Right cardiac atrium (tissue), 5 donors: ENCODE data around the gene COL16A1. TPM values are rescaled to one million over a fixed set of nuclear protein-coding genes. Genes with fewer than 3 reads are reported as not detected.
"Not testable (repeated sequence)": the region's sequence is repeated elsewhere in the genome, so short reads cannot be mapped to it uniquely, and the experiment has no call there.

ENCODE experiments used
- ATAC-seq, 2 donors: fragments of 200-7000 bp; cut with Tn5 transposase; one replicate each; pipeline versions ENCODE4 v1.8.0 to v1.9.1; 2020; ENCODE audit warnings: moderate library complexity in 2 of 2, mild to moderate bottlenecking in 1 of 2
- DNase-seq, 3 donors: peaks; one replicate each; pipeline ENCODE4 v3.0.0-alpha.2; 2020
- H3K27ac ChIP-seq: one replicate; pipeline ENCODE4 v1.5.1; 2013; ENCODE audit warnings: mild to moderate bottlenecking, low read length, control low read depth, moderate library complexity
- H3K27me3 ChIP-seq: one replicate; pipeline ENCODE4 v1.6.1; 2013; ENCODE audit not compliant: control insufficient read depth, insufficient read depth
- H3K4me1 ChIP-seq: one replicate; pipeline ENCODE4 v1.6.1; 2013; ENCODE audit warnings: low read length; ENCODE audit not compliant: control insufficient read depth, insufficient read depth
- H3K4me3 ChIP-seq: one replicate; pipeline ENCODE4 v1.5.1; 2013; ENCODE audit warnings: low read length, control low read depth
- H3K9me3 ChIP-seq: one replicate; pipeline ENCODE4 v1.6.1; 2013; ENCODE audit warnings: low read length; ENCODE audit not compliant: control insufficient read depth
- WGBS: extraction: QIAGEN DNeasy Blood & Tissue Kit; methylation state at CpG from one replicate; pipeline ENCODE4 v1.1.7; 2013; 5-methylcytosine and 5-hydroxymethylcytosine counted together
- intact Hi-C, 4 donors: fragments of 100-400 bp; cut with DNase I; formaldehyde crosslinking; loops; one replicate each; pipeline versions ENCODE4 v1.11.0 to v1.14.0; 2022 to 2023
- polyA plus RNA-seq: library from polyadenylated mRNA; stranded (reverse); fragments of 200-250 nt; gene quantifications from one replicate; pipeline ENCODE4 v1.2.3, GENCODE V29; 2013
- total RNA-seq, 4 donors: library from RNA; stranded (reverse); fragmentation: NEBNext Ultra II Directional; extraction: Animal tissue kit (Norgen Biotek cat#: 25700); gene quantifications; one replicate each; pipeline ENCODE4 v1.2.1, GENCODE V29; 2021
- donor health status: healthy with polysubstance abuse.
- donor health status: DM: no; HTN: yes; CAD: no.
- donor health status: DM: no; HTN: no; CAD: no.
- donor health status: DM: no; HTN: yes; CAD: no; lungs with severe emphysema.
- donor health status: DM: yes; HTN: yes; CAD: no.

The COL16A1 gene
- total and polyA plus RNA-seq, 5 donors, result 37.4 to 50.5 (median 50.3) TPM

DNA sequence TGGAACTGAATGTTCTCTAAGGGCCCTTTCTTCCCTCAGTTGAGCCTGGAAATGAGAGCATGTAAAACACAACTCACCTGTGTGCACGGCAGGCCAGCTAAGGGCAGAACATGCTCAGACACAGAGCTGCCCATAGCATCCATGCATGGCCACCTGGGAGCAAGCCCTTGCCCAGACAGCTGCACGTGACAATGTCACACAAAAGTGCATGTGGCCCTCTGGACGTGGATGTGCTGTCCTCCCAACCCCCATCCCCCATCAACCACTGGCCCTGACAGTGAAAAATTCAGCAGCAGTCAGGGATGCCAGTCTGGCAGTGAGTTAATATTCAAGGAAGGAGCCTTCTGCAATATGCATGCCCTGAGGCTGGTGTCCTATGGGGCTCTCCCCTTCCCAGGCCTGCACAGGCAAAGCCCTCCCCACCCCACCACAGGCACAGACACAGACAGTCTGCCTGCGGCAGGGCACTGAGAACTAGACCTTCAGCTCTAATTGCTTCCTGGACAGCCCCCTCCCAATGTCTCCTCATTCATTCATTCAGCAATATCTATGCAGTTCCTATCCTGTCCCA, 14.6 kb upstream of the COL16A1 start:
- no peaks in the 10 kb centered on the region for H3K27me3 ChIP-seq
- WGBS, result 76% methylated on average over 4 of the region's 4 CpGs
- peaks cover 3% of the 10 kb centered on the region for H3K4me1 ChIP-seq
- H3K4me3 ChIP-seq, result no peak overlapping the region
- no peak for DNase-seq
- H3K27ac ChIP-seq, result no peak overlapping the region
- intact Hi-C loops, result loop anchor here in 3 of 4 donors (5.0 to 10.0 kb wide), 3 partner anchors 54 to 66 kb away; no protein-coding TSS in a partner anchor
- ATAC-seq, result no peak
- no peaks in the 10 kb centered on the region for H3K9me3 ChIP-seq

DNA sequence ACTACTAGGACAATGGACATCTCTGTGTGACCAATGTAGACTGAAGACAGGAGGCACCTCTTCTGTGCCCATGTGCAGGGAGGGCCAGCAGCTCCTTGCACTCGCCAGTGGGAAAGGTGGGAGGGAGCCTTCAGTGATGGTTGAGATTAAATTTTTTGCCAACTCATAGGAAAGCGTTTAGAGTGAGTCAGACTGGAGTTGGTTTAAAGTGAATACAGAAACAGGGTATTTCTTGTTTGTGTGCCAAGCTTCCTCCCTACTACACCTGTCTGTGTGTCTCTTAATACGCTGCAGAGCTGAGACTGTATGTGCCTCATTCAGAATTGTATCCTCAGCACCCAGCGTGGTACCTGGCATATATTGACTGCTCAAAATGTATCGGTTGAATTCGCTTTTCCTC, 13.5 kb upstream of the COL16A1 start:
- no peak for ATAC-seq
- Histone ChIP-seq H3K27me3 (no peaks in the 10 kb centered on the region), H3K9me3 (no peaks in the 10 kb centered on the region), H3K4me1 (peaks cover 4% of the 10 kb centered on the region), H3K4me3 (no peak overlapping the region), H3K27ac (no peak overlapping the region)
- 78% methylated on average over 6 of the region's 6 CpGs for WGBS
- intact Hi-C loops, result loop anchor here in 3 of 4 donors (5.0 to 10.0 kb wide), 3 partner anchors 53 to 67 kb away; no protein-coding TSS in a partner anchor
- DNase-seq, result no peak

DNA sequence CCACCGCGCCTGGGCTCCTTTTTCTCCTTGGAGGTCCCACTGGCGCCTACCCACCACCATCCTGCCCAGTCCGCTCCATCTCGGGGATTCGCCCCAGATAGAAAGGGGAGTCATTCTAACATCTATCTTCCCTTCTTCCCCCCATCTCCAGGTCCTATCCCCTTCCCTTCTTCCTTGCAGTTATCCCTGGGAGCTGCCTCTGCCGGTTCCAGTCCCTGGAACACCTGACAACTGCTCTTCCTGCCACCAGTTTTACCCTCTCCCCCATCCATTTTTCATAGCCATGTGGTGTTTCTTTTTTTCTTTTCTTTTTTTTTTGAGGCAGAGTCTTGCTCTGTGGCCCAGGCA, 12.0 kb upstream of the COL16A1 start:
- H3K4me3 ChIP-seq, result no peak overlapping the region
- WGBS, result 7% methylated on average over 7 of the region's 7 CpGs
- ATAC-seq (no peak), DNase-seq (no peak)
- no peaks in the 10 kb centered on the region for H3K27me3 ChIP-seq
- intact Hi-C loops, result loop anchor here in 3 of 4 donors (5.0 to 10.0 kb wide), 3 partner anchors 51 to 69 kb away; no protein-coding TSS in a partner anchor
- peaks cover 8% of the 10 kb centered on the region for H3K4me1 ChIP-seq
- no peaks in the 10 kb centered on the region for H3K9me3 ChIP-seq
- peak overlapping the region; percentile 97 for H3K27ac ChIP-seq

DNA sequence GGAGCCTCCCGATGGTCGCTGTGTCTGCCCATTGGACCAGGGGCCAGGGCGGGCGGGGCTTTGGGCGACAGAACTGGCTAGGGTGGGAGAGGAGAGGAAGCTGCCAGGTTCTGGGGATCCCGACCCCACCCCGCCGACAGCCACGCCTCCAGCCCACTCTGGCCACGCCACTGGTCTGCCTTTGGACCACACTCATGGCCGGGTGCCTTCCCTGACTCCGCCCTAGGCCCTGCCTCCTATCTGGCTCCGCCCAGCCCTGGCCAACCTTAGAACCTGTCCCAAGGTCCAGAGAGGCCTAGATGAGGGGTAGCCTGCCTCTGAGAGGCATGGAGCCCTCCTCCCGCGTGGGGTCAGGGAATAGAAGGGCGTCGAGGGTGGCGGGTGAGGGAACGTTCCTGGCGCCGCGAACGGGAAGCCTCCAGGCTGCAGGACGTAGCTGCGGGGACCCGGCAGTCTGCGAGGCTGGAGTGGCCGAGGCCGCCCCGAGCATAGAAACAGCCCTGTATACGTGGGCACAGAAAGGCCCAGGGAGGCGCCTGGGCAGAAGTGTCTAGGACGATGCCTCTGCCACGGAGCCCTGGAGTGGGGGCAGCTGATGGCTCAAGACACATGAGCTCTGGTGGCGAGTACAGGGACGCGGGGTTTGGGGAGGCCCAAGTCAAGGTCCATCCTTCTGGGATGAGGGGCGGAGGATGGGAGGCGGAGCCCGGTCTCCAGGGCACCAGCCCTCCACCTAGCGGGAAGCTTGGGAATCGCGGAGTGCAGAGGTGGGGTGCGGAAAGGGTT, 11.5 kb upstream of the COL16A1 start:
- no peaks in the 10 kb centered on the region for H3K9me3 ChIP-seq
- peak overlapping the region; percentile 97 for H3K27ac ChIP-seq
- intact Hi-C loops, result loop anchor here in 3 of 4 donors (5.0 to 10.0 kb wide), 3 partner anchors 50 to 70 kb away; no protein-coding TSS in a partner anchor
- H3K4me1 ChIP-seq, result peaks cover 8% of the 10 kb centered on the region
- ATAC-seq, result peak; percentile 96 to 97
- WGBS, result 1% methylated on average over 44 of the region's 44 CpGs
- peak; percentile 97 to 99 (median 99) for DNase-seq
- peak overlapping the region; percentile 41 for H3K4me3 ChIP-seq
- H3K27me3 ChIP-seq, result no peaks in the 10 kb centered on the region

- intact Hi-C loops, result loop anchor here in 3 of 4 donors (5.0 to 10.0 kb wide), 3 partner anchors 50 to 70 kb away; no protein-coding TSS in a partner anchor
- Histone ChIP-seq H3K27ac (peak overlapping the region; percentile 97), H3K9me3 (no peaks in the 10 kb centered on the region), H3K4me3 (peak overlapping the region; percentile 24), H3K27me3 (no peaks in the 10 kb centered on the region), H3K4me1 (peaks cover 8% of the 10 kb centered on the region)
- DNase-seq (peak; percentile 85 to 92 (median 91)), ATAC-seq (peak; percentile 54 to 61)
- under 1% methylated on average over 39 of the region's 39 CpGs for WGBS
Measured at GRCh38 chr1:31714442-31715086, 10.7 kb upstream of the COL16A1 start.

DNA sequence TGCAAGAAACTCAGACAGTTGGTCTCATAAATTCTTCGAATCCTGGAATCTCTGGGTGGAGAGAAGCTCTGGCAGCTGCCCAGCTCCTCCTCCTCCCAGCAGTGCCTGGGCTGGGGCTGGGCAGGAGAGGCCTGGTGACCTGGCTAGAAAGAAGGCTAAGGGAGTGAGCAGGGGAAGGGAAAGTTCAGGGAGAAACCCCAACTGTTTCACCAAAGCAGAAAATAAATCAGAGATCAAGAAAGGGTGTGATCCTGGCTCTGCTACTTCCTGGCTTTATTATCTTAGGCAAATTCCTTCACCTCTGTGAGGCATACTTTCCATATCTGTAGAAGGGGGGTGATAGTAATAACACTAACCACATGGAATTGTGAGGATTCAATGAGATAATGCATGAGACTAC, 8.8 kb upstream of the COL16A1 start:
- DNase-seq (peak; percentile 76 to 91 (median 87)), ATAC-seq (peak in 1 of 2 donors; percentile 50)
- H3K27me3 ChIP-seq, result no peaks in the 10 kb centered on the region
- intact Hi-C loops, result loop anchor here in 2 of 4 donors (10.0 kb wide), 2 partner anchors 48 to 72 kb away; no protein-coding TSS in a partner anchor
- no peaks in the 10 kb centered on the region for H3K9me3 ChIP-seq
- no peak overlapping the region for H3K4me3 ChIP-seq
- H3K27ac ChIP-seq, result peak overlapping the region; percentile 56
- peaks cover 8% of the 10 kb centered on the region for H3K4me1 ChIP-seq
- WGBS, result 21% methylated on average over 1 of the region's 1 CpG

DNA sequence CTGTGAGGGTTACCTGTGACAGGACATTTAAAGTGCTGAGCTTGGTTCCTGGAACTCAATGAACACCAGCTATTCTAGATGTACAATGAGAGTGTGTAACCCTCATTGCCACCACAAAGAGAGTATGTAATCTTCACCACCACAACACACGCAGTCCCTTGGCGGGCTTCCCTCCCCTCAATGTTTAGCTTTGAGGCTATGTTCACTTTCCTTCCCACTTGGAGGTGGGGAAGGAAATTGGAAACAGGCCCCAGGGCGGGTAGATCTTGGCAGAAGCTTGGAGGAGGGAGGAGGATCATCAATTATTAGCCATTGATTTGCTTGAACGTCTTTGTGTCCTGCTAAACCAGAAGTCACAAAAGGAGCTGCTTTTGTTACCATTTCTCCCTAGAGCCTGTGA, 8.3 kb upstream of the COL16A1 start:
- Histone ChIP-seq H3K27ac (peak overlapping the region; percentile 56), H3K9me3 (no peaks in the 10 kb centered on the region), H3K4me1 (peaks cover 8% of the 10 kb centered on the region), H3K4me3 (no peak overlapping the region), H3K27me3 (no peaks in the 10 kb centered on the region)
- WGBS, result 40% methylated on average over 4 of the region's 4 CpGs
- ATAC-seq (no peak), DNase-seq (peak in 1 of 3 donors; percentile 47)
- intact Hi-C loops, result loop anchor here in 2 of 4 donors (10.0 kb wide), 2 partner anchors 47 to 73 kb away; no protein-coding TSS in a partner anchor

DNA sequence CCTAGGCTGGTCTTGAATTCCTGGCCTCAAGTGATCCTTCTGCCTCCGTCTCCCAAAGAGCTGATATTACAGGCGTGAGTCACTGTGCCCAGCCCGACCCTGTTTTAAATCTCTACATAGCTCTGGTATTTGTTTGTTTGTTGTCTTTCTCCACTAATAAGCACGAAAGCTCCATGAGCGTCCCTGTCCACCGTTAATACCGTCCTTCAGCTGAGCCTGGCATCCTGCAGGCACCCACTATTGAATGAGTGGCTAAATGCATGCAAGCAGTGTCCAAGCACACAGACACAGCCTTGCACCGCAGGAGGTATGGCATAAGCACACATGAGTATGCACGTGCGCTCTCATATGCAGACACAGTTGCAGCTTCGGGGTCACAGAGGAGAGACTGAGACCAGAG, 4.5 kb upstream of the COL16A1 start:
- no peak overlapping the region for H3K27ac ChIP-seq
- H3K4me1 ChIP-seq, result peaks cover 5% of the 10 kb centered on the region
- intact Hi-C loops, result loop anchor here in 2 of 4 donors (5.0 kb wide), 1 partner anchor 41 kb away; no protein-coding TSS in a partner anchor
- H3K27me3 ChIP-seq, result no peaks in the 10 kb centered on the region
- DNase-seq (peak in 1 of 3 donors; percentile 33), ATAC-seq (no peak)
- WGBS, result 71% methylated on average over 11 of the region's 11 CpGs
- H3K4me3 ChIP-seq, result no peak overlapping the region
- H3K9me3 ChIP-seq, result no peaks in the 10 kb centered on the region

GRCh38 chr1:31707711-31708110, 3.9 kb upstream of the COL16A1 start:
- Histone ChIP-seq H3K4me3 (no peak overlapping the region), H3K27me3 (no peaks in the 10 kb centered on the region), H3K9me3 (no peaks in the 10 kb centered on the region), H3K4me1 (peaks cover 5% of the 10 kb centered on the region), H3K27ac (no peak overlapping the region)
- intact Hi-C loops, result loop anchor here in 2 of 4 donors (5.0 kb wide), 1 partner anchor 40 kb away; no protein-coding TSS in a partner anchor
- DNase-seq (peak in 1 of 3 donors; percentile 34), ATAC-seq (no peak)
- 29% methylated on average over 5 of the region's 5 CpGs for WGBS

DNA sequence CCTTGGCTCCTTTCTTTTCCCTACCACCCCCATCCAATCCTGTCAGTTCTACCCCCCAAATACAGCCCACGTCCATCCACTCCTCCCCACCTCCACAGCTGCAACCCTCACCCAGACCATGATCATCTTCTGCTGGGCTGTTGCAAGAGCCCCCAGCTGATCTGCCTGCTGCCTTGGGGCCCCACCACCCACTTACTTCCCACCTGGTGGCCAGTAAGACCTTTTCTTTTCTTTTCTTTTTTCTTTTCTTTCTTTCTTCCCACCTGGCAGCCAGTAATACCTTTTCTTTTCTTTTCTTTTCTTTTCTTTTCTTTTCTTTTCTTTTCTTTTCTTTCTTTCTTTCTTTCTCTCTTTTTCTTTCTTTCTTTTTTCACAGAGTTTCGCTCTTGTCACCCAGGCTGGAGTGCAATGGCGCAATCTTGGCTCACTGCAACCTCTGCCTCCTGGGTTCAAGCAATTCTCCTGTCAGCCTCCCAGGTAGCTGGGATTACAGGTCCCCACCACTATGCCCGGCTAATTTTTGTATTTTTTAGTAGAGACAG, 3.3 kb upstream of the COL16A1 start:
- H3K4me3 ChIP-seq, H3K9me3 ChIP-seq, H3K27me3 ChIP-seq, H3K4me1 ChIP-seq, H3K27ac ChIP-seq, ATAC-seq: not testable (repeated sequence)
- peak in 1 of 3 donors; percentile 20 for DNase-seq
- intact Hi-C loops, result loop anchor here in 2 of 4 donors (5.0 kb wide), 1 partner anchor 40 kb away; no protein-coding TSS in a partner anchor
- 84% methylated on average over 4 of the region's 4 CpGs for WGBS
